Astrocyte of the cerebellum (primary cell): ENCODE measurements around the gene ESPL1.

ENCODE experiments used
- DNase-seq: peaks from one replicate; pipeline ENCODE4 v3.0.0-alpha.2; 2011; ENCODE audit warnings: low read depth
- H3K4me3 ChIP-seq: 2 replicates; pipeline ENCODE4 v1.5.1; 2011; ENCODE audit warnings: mild to moderate bottlenecking, low read depth, low read length, moderate library complexity
- CTCF ChIP-seq: IDR thresholded peaks from 2 replicates; pipeline ENCODE4 v1.5.1; 2012; ENCODE audit warnings: low read length, low read depth, moderate library complexity, mild to moderate bottlenecking; ENCODE audit errors: missing control alignments
- in situ Hi-C: cut with HindIII; loops from 2 replicates; pipeline ENCODE4 v1.10.0; 2017; ENCODE audit warnings: low sequenced_read_pairs

Gene ESPL1

GRCh38 chr12:53221203-53222080 is 46.7 kb upstream of the ESPL1 start:
- DNase-seq, result no peak
- H3K4me3 ChIP-seq, result peak overlapping the region; percentile 42
- in situ Hi-C loops, result no loop called here
- no peak for TF ChIP-seq CTCF

GRCh38 chr12:53222170-53222721 is 45.9 kb upstream of the ESPL1 start:
- no peak overlapping the region for H3K4me3 ChIP-seq
- no peak for TF ChIP-seq CTCF
- no peak for DNase-seq
- in situ Hi-C loops, result no loop called here

GRCh38 chr12:53222806-53223261 is 45.3 kb upstream of the ESPL1 start:
- TF ChIP-seq CTCF, result no peak
- H3K4me3 ChIP-seq, result no peak overlapping the region
- DNase-seq, result no peak
- in situ Hi-C loops, result no loop called here

- in situ Hi-C loops, result no loop called here
- no peak overlapping the region for H3K4me3 ChIP-seq
- no peak for DNase-seq
- TF ChIP-seq CTCF, result no peak
These were observed 44.6 kb upstream of the ESPL1 start for GRCh38 chr12:53223389-53224060.

GRCh38 chr12:53224061-53224896 is 43.8 kb upstream of the ESPL1 start:
- no peak for TF ChIP-seq CTCF
- DNase-seq, result no peak
- no peak overlapping the region for H3K4me3 ChIP-seq
- in situ Hi-C loops, result no loop called here
